Psoas muscle (tissue), 8 donors: ENCODE measurements around the gene SPDYA. TPM values are rescaled to one million over a fixed set of nuclear protein-coding genes. Genes with fewer than 3 reads are reported as not detected.

Experiments
- ATAC-seq, 4 donors: fragments of 200-7000 bp; cut with Tn5 transposase; one replicate each; pipeline ENCODE4 v1.9.1; 2020; ENCODE audit warnings: moderate library complexity in 3 of 4, mild to moderate bottlenecking in 2 of 4
- DNase-seq, 2 donors: peaks; one replicate each; pipeline ENCODE4 v3.0.0-alpha.2; 2020
- H3K27ac ChIP-seq: fragments of 200-600 bp; one replicate; pipeline ENCODE4 v1.8.0; 2022
- H3K27me3 ChIP-seq, 3 donors: fragments of 200-600 bp in 1 of 3; one replicate each; pipeline versions ENCODE4 v1.6.1 to v1.8.0; 2013 to 2022; ENCODE audit warnings: low read length in 2 of 3, mild to moderate bottlenecking in 2 of 3, moderate library complexity in 1 of 3; ENCODE audit not compliant: insufficient read depth in 3 of 3
- H3K36me3 ChIP-seq, 2 donors: fragments of 200-600 bp in 1 of 2; one replicate each; pipeline versions ENCODE4 v1.6.1 to v1.8.0; 2013 to 2022; ENCODE audit warnings: low read depth in 1 of 2, mild to moderate bottlenecking in 1 of 2, moderate library complexity in 1 of 2; ENCODE audit not compliant: insufficient read depth in 1 of 2
- H3K4me1 ChIP-seq: fragments of 200-600 bp; one replicate; pipeline ENCODE4 v1.8.0; 2022
- H3K4me3 ChIP-seq: fragments of 200-600 bp; one replicate; pipeline ENCODE4 v1.8.0; 2022; ENCODE audit warnings: mild to moderate bottlenecking
- H3K9me3 ChIP-seq: fragments of 200-600 bp; one replicate; pipeline ENCODE4 v1.8.0; 2022
- CTCF ChIP-seq: fragments of 200-600 bp; IDR thresholded peaks from one replicate; pipeline ENCODE4 v1.8.0; 2022; ENCODE audit warnings: antibody characterized with exemption
- WGBS, 3 donors: extraction: QIAGEN DNeasy Blood & Tissue Kit; methylation state at CpG; one replicate each; pipeline versions ENCODE4 v1.1.6 to v1.1.7; 2013; 5-methylcytosine and 5-hydroxymethylcytosine counted together
- intact Hi-C, 2 donors: fragments of 100-400 bp; cut with DNase I; formaldehyde crosslinking; loops; one replicate each; pipeline versions ENCODE4 v1.11.0 to v1.14.2; 2022
- polyA plus RNA-seq, 3 donors: library from polyadenylated mRNA; stranded (reverse); fragments of 200-250 nt; gene quantifications; one replicate each; pipeline ENCODE4 v1.2.3, GENCODE V29; 2013
- total RNA-seq, 4 donors: library from RNA; stranded (reverse); fragmentation: NEBNext Ultra II Directional in 2 of 4; extraction: Animal tissue kit (Norgen Biotek cat#: 25700) in 2 of 4; gene quantifications; one replicate each; pipeline versions ENCODE4 v1.2.1 to v1.2.4, GENCODE V29; 2021 to 2023
- donor health status: healthy with polysubstance abuse.
- donor health status: DM: no; HTN: no; CAD: no; lungs with moderate emphysema.
- donor health status: Bipolar disorder and iron deficiency.
- donor health status: healthy.
- donor health status: DM: yes; HTN: yes; CAD: no.
- donor health status: DM: no; HTN: no; CAD: no.
- donor health status: DM: no; HTN: no; CAD: no.
- donor health status: DM: yes; HTN: yes; CAD: no.

Gene SPDYA
- total and polyA plus RNA-seq, 7 donors, result 0.07 to 0.61 (median 0.27) TPM; not detected in 1

- DNase-seq (no peak), ATAC-seq (no peak)
- 58 to 86% (median 73%) methylated on average over 4 of the region's 4 CpGs for WGBS, 3 donors
- intact Hi-C loops, result no loop called here
- H3K4me3 ChIP-seq, result no peak overlapping the region
- H3K9me3 ChIP-seq, result peaks cover 7% of the 10 kb centered on the region
- peaks cover 5 to 71% of the 10 kb centered on the region in 2 donors for H3K36me3 ChIP-seq
- H3K4me1 ChIP-seq, result peaks cover 1% of the 10 kb centered on the region
- no peak overlapping the region for H3K27ac ChIP-seq
- TF ChIP-seq CTCF, result no peak
- H3K27me3 ChIP-seq, result no peaks in the 10 kb centered on the region
These were observed 14.0 kb upstream of the SPDYA start for GRCh38 chr2:28796620-28797019.

- no peak overlapping the region for H3K4me3 ChIP-seq
- H3K27ac ChIP-seq, result no peak overlapping the region
- ATAC-seq, result peak; percentile 56 to 73 (median 66)
- DNase-seq, result no peak
- intact Hi-C loops, result no loop called here
- peaks cover 4% of the 10 kb centered on the region for H3K9me3 ChIP-seq
- WGBS, 3 donors, result 76 to 83% (median 76%) methylated on average over 3 of the region's 3 CpGs
- no peak for TF ChIP-seq CTCF
- H3K36me3 ChIP-seq, result peaks cover 6 to 61% of the 10 kb centered on the region in 2 donors
- no peaks in the 10 kb centered on the region for H3K27me3 ChIP-seq
- H3K4me1 ChIP-seq, result peaks cover 15% of the 10 kb centered on the region
These were observed 8.9 kb upstream of the SPDYA start for GRCh38 chr2:28801726-28802125.

DNA sequence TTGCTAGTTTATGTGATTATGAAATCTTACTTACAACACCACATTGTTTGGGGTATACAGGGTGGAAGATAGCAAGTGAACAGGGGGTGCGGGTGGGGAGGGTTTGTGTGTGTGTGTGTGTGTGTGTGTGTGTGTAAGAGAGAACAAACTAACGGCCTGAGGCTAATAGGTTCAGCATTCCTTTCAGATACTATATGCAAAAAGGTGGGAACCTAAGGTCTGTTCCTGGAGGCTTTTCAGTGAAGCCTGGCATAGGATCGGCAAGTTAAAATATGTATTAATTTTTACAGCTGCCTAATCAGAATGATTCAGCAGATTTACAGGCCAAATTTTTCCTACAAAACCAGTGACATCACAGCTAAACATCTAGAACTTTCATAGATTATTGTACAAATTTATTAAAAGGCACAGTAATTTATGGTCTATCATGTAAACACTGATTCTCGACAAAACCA is 7.6 kb upstream of the SPDYA start:
- no peak overlapping the region for H3K4me3 ChIP-seq
- H3K9me3 ChIP-seq, result no peaks in the 10 kb centered on the region
- H3K4me1 ChIP-seq, result peaks cover 15% of the 10 kb centered on the region
- 64 to 76% (median 75%) methylated on average over 4 of the region's 4 CpGs for WGBS, 3 donors
- peak overlapping the region; percentile 36 for H3K27ac ChIP-seq
- TF ChIP-seq CTCF, result no peak
- H3K27me3 ChIP-seq, result no peaks in the 10 kb centered on the region
- peaks cover 3 to 59% of the 10 kb centered on the region in 2 donors for H3K36me3 ChIP-seq
- no peak for DNase-seq
- ATAC-seq, result peak in 1 of 4 donors; percentile 30
- intact Hi-C loops, result no loop called here

GRCh38 chr2:28809927-28810326 is 707 bp upstream of the SPDYA start:
- H3K4me1 ChIP-seq, result peaks cover 7% of the 10 kb centered on the region
- 69 to 76% (median 74%) methylated on average over 10 of the region's 10 CpGs for WGBS, 3 donors
- no peak overlapping the region for H3K27ac ChIP-seq
- TF ChIP-seq CTCF, result no peak
- no peaks in the 10 kb centered on the region for H3K27me3 ChIP-seq
- H3K9me3 ChIP-seq, result no peaks in the 10 kb centered on the region
- peak in 3 of 4 donors; percentile 8 to 15 (median 11) for ATAC-seq
- intact Hi-C loops, result no loop called here
- H3K4me3 ChIP-seq, result peak overlapping the region; percentile 72
- no peak for DNase-seq
- peaks cover 0 to 15% of the 10 kb centered on the region in 2 donors for H3K36me3 ChIP-seq

- WGBS, 3 donors, result 92 to 95% (median 93%) methylated on average over 3 of the region's 3 CpGs
These were observed 7.4 kb downstream of the SPDYA start for GRCh38 chr2:28818053-28818452.

More at GRCh38 chr2:28818053-28818452, 7.4 kb downstream of the SPDYA start:
- intact Hi-C loops, result no loop called here
- TF ChIP-seq CTCF, result no peak
- H3K4me3 ChIP-seq, result no peak overlapping the region
- no peaks in the 10 kb centered on the region for H3K27me3 ChIP-seq
- no peak overlapping the region for H3K27ac ChIP-seq
- no peak for DNase-seq
- no peaks in the 10 kb centered on the region for H3K9me3 ChIP-seq
- no peaks in the 10 kb centered on the region for H3K36me3 ChIP-seq
- H3K4me1 ChIP-seq, result no peaks in the 10 kb centered on the region
- no peak for ATAC-seq
